OCI-LY1 (cell line): ENCODE data around the gene ALLC.

Experiments
- H2AFZ ChIP-seq: fragments of 200-600 bp; sonication (generic), shearing (Covaris generic); 2 replicates; pipeline ENCODE4 v1.6.0; 2014; ENCODE audit warnings: antibody characterized with exemption, mild to moderate bottlenecking, low read length
- H3F3A ChIP-seq: fragments of 200-600 bp; sonication (generic), shearing (Covaris generic); 2 replicates; pipeline ENCODE4 v1.6.0; 2014; ENCODE audit warnings: mild to moderate bottlenecking, antibody characterized with exemption, low read length, moderate library complexity; ENCODE audit not compliant: insufficient read depth
- H3K27ac ChIP-seq: fragments of 200-600 bp; sonication (generic); 2 replicates; pipeline ENCODE4 v1.5.1; 2014; ENCODE audit warnings: low read length, mixed run types, mild to moderate bottlenecking, low read depth; ENCODE audit not compliant: poor library complexity, severe bottlenecking
- H3K27me3 ChIP-seq: fragments of 200-600 bp; sonication (generic); 2 replicates; pipeline ENCODE4 v1.6.0; 2014; ENCODE audit warnings: antibody characterized with exemption, mild to moderate bottlenecking, low read length, moderate library complexity; ENCODE audit not compliant: insufficient read depth
- H3K36me3 ChIP-seq: fragments of 200-600 bp; sonication (generic); 2 replicates; pipeline ENCODE4 v1.6.1; 2014; ENCODE audit warnings: mild to moderate bottlenecking, antibody characterized with exemption, low read length, moderate library complexity, mixed read lengths; ENCODE audit not compliant: insufficient read depth
- H3K4me1 ChIP-seq: fragments of 200-600 bp; sonication (generic); 2 replicates; pipeline ENCODE4 v1.5.1; 2014; ENCODE audit warnings: mild to moderate bottlenecking, low read length, moderate library complexity; ENCODE audit not compliant: insufficient read depth, severe bottlenecking
- H3K4me2 ChIP-seq: fragments of 200-600 bp; sonication (generic), shearing (Covaris generic); 2 replicates; pipeline ENCODE4 v1.6.1; 2014; ENCODE audit warnings: low read length
- H3K4me3 ChIP-seq: fragments of 200-600 bp; sonication (generic); 2 replicates; pipeline ENCODE4 v1.5.1; 2014; ENCODE audit warnings: low read length, low read depth, mild to moderate bottlenecking, mixed read lengths; ENCODE audit not compliant: poor library complexity, severe bottlenecking
- H3K79me2 ChIP-seq: fragments of 200-600 bp; shearing (Covaris generic); 2 replicates; pipeline ENCODE4 v1.6.1; 2016; ENCODE audit warnings: mixed run types, low read length, mixed read lengths; ENCODE audit not compliant: insufficient read depth
- H3K9ac ChIP-seq: fragments of 200-600 bp; sonication (generic), shearing (Covaris generic); 2 replicates; pipeline ENCODE4 v1.6.1; 2014; ENCODE audit warnings: mild to moderate bottlenecking, low read length, mixed read lengths
- H3K9me2 ChIP-seq: fragments of 200-600 bp; sonication (generic), shearing (Covaris generic); 2 replicates; pipeline ENCODE4 v1.6.1; 2014; ENCODE audit warnings: low read depth, mild to moderate bottlenecking, low read length, mixed read lengths
- H3K9me3 ChIP-seq: fragments of 200-600 bp; shearing (Covaris generic); 2 replicates; pipeline ENCODE4 v1.6.1; 2014; ENCODE audit warnings: low read length, mixed read lengths
- H4K20me1 ChIP-seq: fragments of 200-600 bp; sonication (generic), shearing (Covaris generic); 2 replicates; pipeline ENCODE4 v1.6.0; 2016; ENCODE audit warnings: mild to moderate bottlenecking, low read length; ENCODE audit not compliant: insufficient read depth
- EZH2 ChIP-seq: fragments of 200-600 bp; sonication (generic), shearing (Covaris generic); IDR thresholded peaks from 2 replicates; pipeline ENCODE4 v1.8.0; 2017; ENCODE audit warnings: borderline replicate concordance, mixed run types, mild to moderate bottlenecking, antibody characterized with exemption, low read length, moderate library complexity, mixed read lengths
- TF ChIP-seq, protein P1 (sequence below): fragments of 200-600 bp; sonication (generic), shearing (Covaris generic); IDR thresholded peaks from 2 replicates; pipeline ENCODE4 v1.5.1; 2017; ENCODE audit warnings: mild to moderate bottlenecking, antibody characterized with exemption, low read length, moderate library complexity, mixed read lengths

The ALLC gene

GRCh38 chr2:3729055-3729448, 71.1 kb downstream of the ALLC start:
- Histone ChIP-seq H3K4me2 (no peak overlapping the region), H3K9me2 (no peaks in the 10 kb centered on the region), H3K4me3 (no peak overlapping the region), H4K20me1 (no peaks in the 10 kb centered on the region), H3F3A (no peaks in the 10 kb centered on the region), H2AFZ (no peak overlapping the region), H3K27ac (no peak overlapping the region), H3K27me3 (no peaks in the 10 kb centered on the region; the same call in 1 of the 2 replicates), H3K9ac (no peak overlapping the region), H3K36me3 (no peaks in the 10 kb centered on the region), H3K4me1 (no peaks in the 10 kb centered on the region), H3K9me3 (no peaks in the 10 kb centered on the region), H3K79me2 (no peaks in the 10 kb centered on the region)
- TF ChIP-seq, protein P1, sequence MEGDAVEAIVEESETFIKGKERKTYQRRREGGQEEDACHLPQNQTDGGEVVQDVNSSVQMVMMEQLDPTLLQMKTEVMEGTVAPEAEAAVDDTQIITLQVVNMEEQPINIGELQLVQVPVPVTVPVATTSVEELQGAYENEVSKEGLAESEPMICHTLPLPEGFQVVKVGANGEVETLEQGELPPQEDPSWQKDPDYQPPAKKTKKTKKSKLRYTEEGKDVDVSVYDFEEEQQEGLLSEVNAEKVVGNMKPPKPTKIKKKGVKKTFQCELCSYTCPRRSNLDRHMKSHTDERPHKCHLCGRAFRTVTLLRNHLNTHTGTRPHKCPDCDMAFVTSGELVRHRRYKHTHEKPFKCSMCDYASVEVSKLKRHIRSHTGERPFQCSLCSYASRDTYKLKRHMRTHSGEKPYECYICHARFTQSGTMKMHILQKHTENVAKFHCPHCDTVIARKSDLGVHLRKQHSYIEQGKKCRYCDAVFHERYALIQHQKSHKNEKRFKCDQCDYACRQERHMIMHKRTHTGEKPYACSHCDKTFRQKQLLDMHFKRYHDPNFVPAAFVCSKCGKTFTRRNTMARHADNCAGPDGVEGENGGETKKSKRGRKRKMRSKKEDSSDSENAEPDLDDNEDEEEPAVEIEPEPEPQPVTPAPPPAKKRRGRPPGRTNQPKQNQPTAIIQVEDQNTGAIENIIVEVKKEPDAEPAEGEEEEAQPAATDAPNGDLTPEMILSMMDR = no peak
- TF ChIP-seq EZH2 = no peak

- no peak overlapping the region for H3K4me3 ChIP-seq
- H3K9me3 ChIP-seq = no peaks in the 10 kb centered on the region
- no peak overlapping the region for H3K4me2 ChIP-seq
- H3K9ac ChIP-seq = no peak overlapping the region
- TF ChIP-seq, protein P1 = no peak
- TF ChIP-seq EZH2 = no peak
- no peak overlapping the region for H2AFZ ChIP-seq
- H3K79me2 ChIP-seq = no peaks in the 10 kb centered on the region
- H3K36me3 ChIP-seq = no peaks in the 10 kb centered on the region
- no peaks in the 10 kb centered on the region for H4K20me1 ChIP-seq
- H3K27ac ChIP-seq = no peak overlapping the region
- H3K9me2 ChIP-seq = no peaks in the 10 kb centered on the region
- no peaks in the 10 kb centered on the region for H3K4me1 ChIP-seq
- no peaks in the 10 kb centered on the region; the same call in 1 of the 2 replicates for H3K27me3 ChIP-seq
- no peaks in the 10 kb centered on the region for H3F3A ChIP-seq
Measured at GRCh38 chr2:3729786-3730185, 71.8 kb downstream of the ALLC start.

DNA sequence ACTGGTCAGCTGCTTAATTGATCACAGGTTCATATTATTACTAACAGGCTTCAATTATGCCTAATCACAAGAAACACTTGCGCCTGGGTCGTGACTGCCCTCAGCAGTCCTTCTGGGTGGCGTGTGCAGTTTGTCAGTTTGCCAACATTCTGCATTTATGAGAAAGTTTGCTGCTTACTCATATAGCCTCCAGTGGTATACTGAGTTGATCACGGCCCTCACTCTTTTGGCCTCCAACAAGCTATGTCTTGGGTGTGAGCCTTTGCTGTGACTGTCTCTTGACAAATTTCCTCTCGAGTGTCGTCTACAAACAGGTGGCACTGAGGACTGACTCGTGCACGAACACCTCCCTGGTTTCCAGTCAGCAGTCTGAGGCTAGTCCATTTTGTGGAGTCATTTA, 72.6 kb downstream of the ALLC start:
- Histone ChIP-seq H4K20me1 (no peaks in the 10 kb centered on the region), H3K9me3 (no peaks in the 10 kb centered on the region), H3K27ac (no peak overlapping the region), H2AFZ (no peak overlapping the region), H3K9me2 (no peaks in the 10 kb centered on the region), H3F3A (no peaks in the 10 kb centered on the region), H3K9ac (no peak overlapping the region), H3K4me1 (no peaks in the 10 kb centered on the region), H3K79me2 (no peaks in the 10 kb centered on the region), H3K4me3 (no peak overlapping the region), H3K36me3 (no peaks in the 10 kb centered on the region), H3K27me3 (no peaks in the 10 kb centered on the region), H3K4me2 (no peak overlapping the region)
- no peak for TF ChIP-seq EZH2
- TF ChIP-seq, protein P1 = no peak
